Activated T-cell treated with anti-CD3 and anti-CD28 coated beads, Interleukin-2, amount 50 U/mL, for 48 hours (primary cell): ENCODE data around the gene NPPB.

ENCODE experiments used
- DNase-seq, 2 experiments: peaks; one replicate each; pipeline ENCODE4 v3.0.0-alpha.2; 2020

NPPB gene

DNA sequence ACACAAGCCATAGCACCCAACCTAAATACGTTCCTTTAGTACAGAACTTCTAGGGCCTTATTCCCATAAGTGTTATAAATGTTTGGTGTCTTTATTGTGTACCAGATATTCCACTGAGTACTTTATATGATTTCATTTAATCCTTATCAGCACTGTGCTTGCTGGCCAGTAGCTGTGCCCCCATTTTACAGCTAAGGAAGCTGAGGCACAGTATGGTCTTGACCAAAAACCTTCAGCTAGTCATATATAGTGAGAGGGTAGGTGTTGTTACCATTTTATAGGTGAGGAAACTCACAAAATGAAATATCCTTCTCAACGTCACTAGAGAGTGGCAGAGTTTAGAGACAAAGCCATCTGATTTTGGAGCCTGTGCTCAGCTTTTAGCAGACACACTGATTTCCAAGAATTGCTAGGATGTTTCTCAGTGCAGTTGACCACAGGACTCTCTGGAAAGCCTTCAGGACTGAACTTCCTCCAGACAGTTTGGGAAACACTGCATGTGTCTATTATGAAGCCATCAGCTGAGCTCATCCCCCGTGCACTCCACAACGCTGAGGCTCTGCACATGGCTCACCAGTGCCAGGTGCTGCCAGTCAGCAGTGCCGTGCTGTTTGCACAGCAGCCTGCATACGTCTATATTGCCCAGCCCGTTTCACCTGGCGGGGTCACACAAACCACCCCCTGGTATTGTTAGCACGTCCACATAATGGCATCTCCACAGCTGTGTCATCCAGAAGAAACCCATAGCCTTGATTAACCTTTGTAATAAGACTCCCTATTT, 26.6 kb downstream of the NPPB start:
- DNase-seq = no peak

DNA sequence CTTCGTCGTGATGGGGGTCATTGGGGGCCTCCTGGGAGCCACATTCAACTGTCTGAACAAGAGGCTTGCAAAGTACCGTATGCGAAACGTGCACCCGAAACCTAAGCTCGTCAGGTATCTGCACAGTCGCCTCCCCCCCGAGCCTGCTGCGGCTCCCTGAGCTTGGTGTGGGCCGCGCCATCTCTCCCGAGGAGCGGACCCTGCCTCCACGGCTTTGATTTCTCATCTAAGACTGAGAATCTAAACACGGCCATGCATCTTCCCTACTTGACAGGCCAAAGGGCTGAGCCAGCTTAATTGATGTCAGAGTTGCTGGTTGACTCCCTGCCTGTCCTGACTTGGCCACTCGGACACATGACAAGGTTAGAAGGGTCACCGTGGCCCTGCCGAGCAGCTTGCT, 30.2 kb downstream of the NPPB start:
- no peak for DNase-seq

DNA sequence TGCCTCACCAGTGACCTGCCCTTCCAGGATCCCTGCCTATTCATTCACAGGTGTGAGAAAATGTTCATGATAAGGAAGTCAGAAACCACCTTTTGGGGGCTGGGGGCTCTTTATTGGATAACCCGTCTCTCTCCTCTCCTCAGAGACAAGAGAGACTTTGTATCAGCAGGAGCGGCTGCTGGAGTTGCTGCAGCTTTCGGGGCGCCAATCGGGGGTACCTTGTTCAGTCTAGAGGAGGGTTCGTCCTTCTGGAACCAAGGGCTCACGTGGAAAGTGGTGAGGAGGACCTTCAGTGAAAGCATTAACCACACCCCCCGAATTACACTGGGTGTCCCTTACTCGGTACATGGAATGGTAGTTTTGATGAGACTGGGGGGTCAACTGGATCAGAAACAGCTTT, 31.8 kb downstream of the NPPB start:
- no peak for DNase-seq

DNA sequence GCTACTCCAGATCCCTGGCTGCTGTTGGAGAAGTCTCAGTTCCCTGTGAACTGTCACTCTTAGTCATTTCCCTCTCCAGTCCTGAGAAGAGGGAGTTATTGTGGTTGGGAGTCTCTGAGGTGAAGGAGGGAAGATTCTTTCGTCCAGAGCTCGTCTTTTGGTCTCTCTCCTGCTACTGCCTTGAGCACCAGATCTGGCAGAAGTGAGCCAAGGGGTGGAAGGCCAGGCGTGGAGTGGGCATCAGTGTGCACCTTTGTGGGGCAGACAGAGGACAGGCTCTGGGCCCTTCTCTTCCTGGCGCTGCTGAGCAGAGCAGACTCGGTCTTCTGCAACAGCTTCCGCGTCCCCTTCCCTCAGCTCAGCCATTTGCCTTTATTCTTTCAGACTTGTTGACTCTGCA, 33.6 kb downstream of the NPPB start:
- no peak for DNase-seq

DNA sequence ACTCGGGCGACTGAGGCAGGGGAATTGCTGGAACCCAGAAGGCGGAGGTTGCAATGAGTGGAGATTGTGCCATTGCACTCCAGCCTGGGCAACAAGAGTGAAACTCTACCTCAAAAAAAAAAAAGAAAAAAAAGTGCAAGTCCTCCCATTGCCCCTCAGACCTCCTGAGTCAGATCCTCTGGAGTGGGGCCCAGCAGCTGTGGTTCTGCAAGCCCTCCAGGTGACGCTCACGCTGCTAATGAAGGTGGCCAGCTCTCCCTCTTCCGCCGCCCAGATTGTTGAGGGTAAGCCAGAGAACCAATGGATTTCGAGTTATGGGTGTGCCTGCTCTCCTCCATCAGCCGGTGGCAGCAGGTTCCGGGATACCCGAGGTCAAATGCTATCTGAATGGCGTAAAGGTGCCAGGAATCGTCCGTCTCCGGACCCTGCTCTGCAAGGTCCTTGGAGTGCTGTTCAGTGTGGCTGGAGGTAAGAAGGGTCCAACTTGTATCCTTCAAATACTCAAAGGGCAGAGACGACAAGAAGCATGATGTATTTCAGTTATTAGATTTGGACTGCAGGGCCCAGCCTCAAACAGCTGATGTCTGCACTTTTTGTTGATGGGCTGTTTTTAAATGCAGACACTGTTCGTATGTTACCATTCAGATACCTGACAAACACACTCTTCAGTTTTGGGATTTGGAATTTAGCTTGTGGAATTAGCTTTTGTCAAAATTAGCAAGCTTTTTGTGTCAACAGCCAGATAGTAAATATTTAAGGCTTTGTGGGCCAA, 35.2 kb downstream of the NPPB start:
- DNase-seq = no peak

DNA sequence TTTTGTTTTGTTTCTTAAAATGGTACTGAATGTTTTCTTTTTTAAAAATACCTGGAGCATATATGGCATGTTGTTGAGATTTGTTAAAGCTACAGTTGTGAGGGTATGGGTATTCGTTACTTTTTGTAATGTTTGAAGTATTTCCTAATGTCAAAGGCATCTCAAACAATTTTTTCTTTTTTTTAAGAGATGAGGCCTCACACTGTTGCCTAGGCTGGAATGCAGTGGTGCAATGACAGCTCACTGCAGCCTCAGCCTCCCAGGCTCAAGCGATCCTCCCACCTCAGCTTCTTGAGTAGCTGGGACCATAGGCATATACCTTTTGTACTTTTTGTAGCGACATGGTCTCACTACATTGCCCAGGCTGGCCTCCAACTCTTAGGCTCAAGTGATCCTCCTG, 36.7 kb downstream of the NPPB start:
- no peak for DNase-seq

DNA sequence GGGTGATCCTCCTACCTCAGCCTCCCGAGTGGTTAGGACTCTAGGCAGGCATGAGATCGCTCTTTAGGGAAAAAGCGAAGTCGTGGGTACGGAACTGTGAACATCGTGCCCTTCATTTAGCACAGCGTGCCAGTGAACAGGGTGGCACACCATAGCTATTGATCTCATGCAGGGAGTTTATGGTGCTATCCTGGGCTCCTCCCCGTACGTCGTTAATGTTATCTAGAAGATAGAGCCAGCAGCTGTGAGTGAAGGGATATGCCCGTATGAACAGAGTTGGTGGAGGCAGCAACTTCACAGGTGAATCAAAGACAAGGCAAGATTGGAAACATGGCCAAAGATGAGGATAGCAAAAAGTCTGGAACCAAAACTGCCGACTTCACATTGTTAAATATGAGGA, 41.6 kb downstream of the NPPB start:
- no peak for DNase-seq

DNA sequence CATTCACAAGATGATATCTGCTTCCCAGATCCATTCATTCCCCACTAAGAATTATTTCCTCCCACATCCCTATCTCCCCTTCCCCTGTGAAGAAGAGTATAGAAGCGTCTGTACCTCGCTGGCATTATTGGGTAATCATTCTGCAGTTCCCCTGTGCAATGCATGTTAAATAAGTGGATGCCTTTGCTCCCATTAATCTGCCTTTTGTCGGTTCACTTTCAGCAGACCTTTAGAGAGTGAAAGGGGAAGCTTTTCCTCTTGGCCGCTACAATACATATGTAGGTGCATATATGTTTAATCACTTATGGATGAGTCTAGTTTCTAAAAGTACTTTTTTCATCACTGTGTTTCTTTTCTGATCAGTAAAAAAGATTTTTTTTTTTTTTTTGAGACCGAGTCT, 45.7 kb downstream of the NPPB start:
- no peak for DNase-seq
